ENCODE measurements around the gene SUSD6. TPM values are rescaled to one million over a fixed set of nuclear protein-coding genes. Genes with fewer than 3 reads are reported as not detected.
A peak's percentile ranks its signal among the peaks of the same experiment; 100 is the strongest.

Gene SUSD6
- total RNA-seq, 1 donor from 2014 or later: 13.7 TPM

- no peak for DNase-seq (ENCODE audit: low read depth, low spot score)
- TF ChIP-seq CTCF (conservative IDR thresholded peaks at IDR 0.05): no peak
- no peak overlapping the region for H3K27ac Mint-ChIP-seq (ENCODE audit: unreplicated experiment)
- H3K4me3 Mint-ChIP-seq: no peak overlapping the region
- no peaks in the 10 kb centered on the region for H3K36me3 Mint-ChIP-seq (ENCODE audit: low read depth)
- no peaks in the 10 kb centered on the region for H3K27me3 Mint-ChIP-seq (ENCODE audit: low read depth)
- peaks cover 56% of the 10 kb centered on the region for H3K4me1 Mint-ChIP-seq
- no peaks in the 10 kb centered on the region for H3K9me3 Mint-ChIP-seq
Observed at GRCh38 chr14:69699748-69700303, 88.4 kb downstream of the SUSD6 start.

DNA sequence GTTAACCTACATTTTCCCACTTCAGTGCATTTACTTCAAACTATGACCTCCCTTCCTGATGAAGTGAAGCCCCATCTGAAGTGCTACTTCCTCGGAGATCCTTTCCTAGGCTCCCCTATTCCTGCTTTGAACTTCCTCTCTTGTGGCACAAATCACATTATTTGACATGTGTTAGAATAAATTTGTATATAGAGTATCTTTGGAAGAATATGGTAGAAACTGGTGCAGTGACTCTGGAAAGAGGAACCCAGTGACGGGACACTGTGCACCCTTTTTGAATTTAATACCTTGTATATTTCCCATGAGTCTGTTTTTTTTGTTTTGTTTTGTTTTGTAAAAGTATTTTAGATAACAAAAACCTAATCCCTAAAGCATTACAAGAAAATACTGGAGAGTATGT, 89.2 kb downstream of the SUSD6 start:
- H3K4me3 Mint-ChIP-seq: no peak overlapping the region
- H3K27ac Mint-ChIP-seq (ENCODE audit: unreplicated experiment): no peak overlapping the region
- peaks cover 48% of the 10 kb centered on the region for H3K4me1 Mint-ChIP-seq
- H3K9me3 Mint-ChIP-seq: no peaks in the 10 kb centered on the region
- no peak for TF ChIP-seq CTCF (conservative IDR thresholded peaks at IDR 0.05)
- H3K27me3 Mint-ChIP-seq (ENCODE audit: low read depth): no peaks in the 10 kb centered on the region
- DNase-seq (ENCODE audit: low read depth, low spot score): no peak
- no peaks in the 10 kb centered on the region for H3K36me3 Mint-ChIP-seq (ENCODE audit: low read depth)

- H3K36me3 Mint-ChIP-seq (ENCODE audit: low read depth): no peaks in the 10 kb centered on the region
- DNase-seq (ENCODE audit: low read depth, low spot score): no peak
- H3K4me3 Mint-ChIP-seq: no peak overlapping the region
- no peaks in the 10 kb centered on the region for H3K27me3 Mint-ChIP-seq (ENCODE audit: low read depth)
- TF ChIP-seq CTCF (conservative IDR thresholded peaks at IDR 0.05): no peak
- H3K27ac Mint-ChIP-seq (ENCODE audit: unreplicated experiment): peak overlapping the region; percentile 44
- peaks cover 42% of the 10 kb centered on the region for H3K4me1 Mint-ChIP-seq
- no peaks in the 10 kb centered on the region for H3K9me3 Mint-ChIP-seq
Observed at GRCh38 chr14:69701291-69701690, 89.9 kb downstream of the SUSD6 start.

DNA sequence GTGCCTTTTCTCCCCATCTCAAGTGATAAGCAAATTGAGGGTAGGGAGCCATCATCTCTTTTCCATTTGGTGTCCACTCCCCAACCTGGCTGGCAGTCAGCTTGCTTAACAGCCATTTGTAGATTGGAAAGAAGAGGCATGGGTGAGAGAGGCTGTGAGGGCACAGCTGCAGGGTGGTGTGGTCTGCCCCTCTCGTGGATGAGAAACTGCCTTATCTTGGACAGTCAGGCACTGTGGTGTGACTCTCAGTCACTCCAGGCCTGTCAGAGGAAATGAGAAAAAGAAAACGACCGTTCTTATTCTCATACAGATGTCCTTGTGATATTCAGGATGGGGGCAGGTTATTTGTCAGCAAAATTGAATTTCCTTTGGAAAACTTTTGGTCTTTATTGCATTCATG, 90.5 kb downstream of the SUSD6 start:
- H3K36me3 Mint-ChIP-seq (ENCODE audit: low read depth): no peaks in the 10 kb centered on the region
- H3K27me3 Mint-ChIP-seq (ENCODE audit: low read depth): no peaks in the 10 kb centered on the region
- TF ChIP-seq CTCF (conservative IDR thresholded peaks at IDR 0.05): no peak
- no peak for DNase-seq (ENCODE audit: low read depth, low spot score)
- peaks cover 38% of the 10 kb centered on the region for H3K4me1 Mint-ChIP-seq
- no peak overlapping the region for H3K4me3 Mint-ChIP-seq
- H3K9me3 Mint-ChIP-seq: no peaks in the 10 kb centered on the region
- no peak overlapping the region for H3K27ac Mint-ChIP-seq (ENCODE audit: unreplicated experiment)

- H3K4me3 Mint-ChIP-seq: no peak overlapping the region
- no peaks in the 10 kb centered on the region for H3K36me3 Mint-ChIP-seq (ENCODE audit: low read depth)
- no peaks in the 10 kb centered on the region for H3K9me3 Mint-ChIP-seq
- no peak for TF ChIP-seq CTCF (conservative IDR thresholded peaks at IDR 0.05)
- no peaks in the 10 kb centered on the region for H3K27me3 Mint-ChIP-seq (ENCODE audit: low read depth)
- H3K27ac Mint-ChIP-seq (ENCODE audit: unreplicated experiment): peak overlapping the region; percentile 83
- H3K4me1 Mint-ChIP-seq: peaks cover 37% of the 10 kb centered on the region
- no peak for DNase-seq (ENCODE audit: low read depth, low spot score)
Observed at GRCh38 chr14:69703047-69704039, 91.9 kb downstream of the SUSD6 start.

Data from neural crest cell (in vitro differentiated cells).